GM19351 (cell line): ENCODE data around the gene MARK3.
"Not testable (repeated sequence)": the region's sequence is repeated elsewhere in the genome, so short reads cannot be mapped to it uniquely, and the experiment has no call there.

ENCODE experiments used
- ATAC-seq: cut with Tn5 transposase; IDR thresholded peaks from one replicate; pipeline ENCODE4 v1.9.1; 2021; ENCODE audit warnings: mild to moderate bottlenecking, moderate library complexity; ENCODE audit not compliant: unreplicated experiment

MARK3 gene

DNA sequence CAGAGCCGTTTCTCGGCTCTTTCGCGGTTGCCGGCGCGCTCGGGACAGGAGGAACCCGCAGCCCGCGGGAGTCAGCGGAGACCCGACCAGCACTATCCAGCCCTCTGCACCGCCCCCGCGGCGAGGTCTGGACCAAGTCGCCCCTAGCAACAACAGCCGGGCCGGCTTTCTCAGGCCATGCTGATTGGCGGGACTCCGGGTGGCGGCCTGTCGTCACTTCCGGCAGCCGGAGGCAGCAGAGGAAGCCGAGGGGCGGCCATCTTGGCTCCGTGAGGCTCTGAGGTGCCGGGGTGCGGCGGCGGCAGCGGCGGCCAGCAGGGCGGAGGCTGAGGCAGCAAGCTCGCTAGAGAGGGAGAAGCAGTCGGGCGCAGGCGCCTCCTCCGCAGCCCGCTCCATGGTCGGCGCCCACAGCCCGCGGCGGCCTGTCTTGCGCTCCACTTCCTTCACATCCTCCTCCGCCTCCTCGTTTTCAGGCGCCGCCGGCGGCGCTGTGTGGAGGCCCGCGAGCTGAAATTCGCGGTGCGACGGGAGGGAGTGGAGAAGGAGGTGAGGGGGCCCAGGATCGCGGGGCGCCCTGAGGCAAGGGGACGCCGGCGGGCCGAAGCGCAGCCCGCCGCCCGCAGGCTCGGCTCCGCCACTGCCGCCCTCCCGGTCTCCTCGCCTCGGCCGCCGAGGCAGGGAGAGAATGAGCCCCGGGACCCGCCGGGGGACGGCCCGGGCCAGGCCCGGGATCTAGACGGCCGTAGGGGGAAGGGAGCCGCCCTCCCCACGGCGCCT is at the start of gene MARK3:
MARK3 (plus strand) TSS at position 264 of the 777 bp plus-strand sequence. CDS start 615 bp downstream, outside the sequence.
- ATAC-seq = peak; percentile 92

DNA sequence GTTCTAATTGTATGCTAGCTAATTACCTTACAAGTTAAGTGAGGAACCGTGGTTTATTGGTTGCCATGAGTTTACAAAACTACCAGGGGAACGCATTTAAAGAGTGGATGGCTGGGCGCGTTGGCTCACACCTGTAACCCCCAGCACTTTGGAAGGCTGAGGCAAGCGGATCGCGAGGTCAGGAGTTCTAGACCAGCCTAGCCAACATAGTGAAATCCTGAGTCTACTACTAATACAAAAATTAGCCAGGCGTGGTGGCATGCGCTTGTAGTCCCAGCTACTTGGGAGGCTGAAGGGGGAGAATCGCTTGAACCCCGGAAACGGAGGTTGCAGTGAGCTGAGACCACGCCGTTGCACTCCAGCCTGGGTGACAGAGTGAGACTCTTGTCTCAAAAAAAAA is 49.0 kb upstream of the MARK3 start:
- no peak for ATAC-seq

DNA sequence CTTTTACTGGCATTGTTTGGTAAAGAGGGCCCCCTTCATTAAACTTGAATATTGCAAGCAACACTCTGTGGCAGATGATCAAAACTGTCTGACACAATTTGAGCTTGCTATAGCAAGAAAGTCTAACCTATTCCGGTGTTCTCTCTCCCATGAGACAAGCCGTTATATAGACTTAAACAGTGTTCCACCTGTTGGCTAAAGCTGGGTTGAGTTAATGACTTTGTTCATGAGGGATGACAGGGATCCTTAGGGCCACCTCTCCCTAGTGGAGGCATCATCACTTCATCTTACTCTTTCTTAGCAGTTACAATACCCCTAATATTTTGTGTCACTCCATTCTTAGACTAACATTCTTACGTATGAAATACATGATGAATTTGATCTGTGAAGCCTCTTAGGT is 47.4 kb upstream of the MARK3 start:
- no peak for ATAC-seq

DNA sequence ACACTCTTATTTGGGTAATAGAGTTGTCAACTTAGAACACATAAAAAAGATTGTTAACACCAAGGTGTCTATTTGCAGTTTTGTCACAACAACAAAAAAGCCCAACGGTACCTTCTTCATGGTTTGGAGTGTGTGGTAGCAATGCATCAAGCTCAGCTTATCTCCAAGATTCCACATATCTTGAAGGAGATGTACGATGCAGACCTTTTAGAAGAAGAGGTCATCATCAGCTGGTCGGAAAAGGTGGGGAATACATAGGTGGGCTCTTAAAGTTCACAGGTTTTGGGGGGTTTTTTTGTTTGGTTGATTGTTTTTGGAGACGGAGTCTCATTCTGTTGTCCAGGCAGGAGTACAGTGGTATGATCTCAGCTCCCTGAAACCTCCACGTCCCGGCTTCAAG is 45.7 kb upstream of the MARK3 start:
- ATAC-seq = no peak

DNA sequence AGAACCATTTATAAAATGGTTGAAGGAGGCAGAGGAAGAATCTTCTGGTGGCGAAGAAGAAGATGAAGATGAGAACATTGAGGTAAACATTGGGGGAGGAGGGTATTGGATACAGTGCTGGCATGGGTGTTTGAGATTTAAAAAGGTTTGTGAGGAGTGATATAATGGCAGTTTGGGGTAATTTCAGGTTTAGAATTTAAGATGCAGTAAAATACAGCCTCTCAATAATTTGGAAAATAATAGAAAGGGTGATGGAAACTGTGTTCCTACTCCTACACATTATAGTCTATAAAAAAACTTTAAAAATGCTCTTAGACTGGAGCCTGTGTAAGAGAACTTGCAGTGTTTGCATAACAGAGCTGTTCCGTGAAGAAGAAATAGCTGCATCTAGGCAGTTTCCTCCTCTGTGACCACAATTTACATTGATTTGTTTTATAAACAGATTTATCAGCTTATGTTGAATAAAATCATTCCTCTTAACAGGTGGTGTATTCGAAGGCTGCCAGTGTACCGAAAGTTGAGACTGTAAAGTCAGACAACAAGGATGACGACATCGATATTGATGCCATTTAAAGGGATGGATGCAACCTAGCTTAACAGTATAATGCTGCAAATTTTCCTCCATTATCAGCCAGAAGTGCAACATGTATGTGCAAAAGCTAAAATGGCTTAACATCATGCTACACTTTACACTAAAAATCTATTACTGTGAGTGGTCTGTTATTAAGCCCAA is 44.6 kb upstream of the MARK3 start:
- ATAC-seq = no peak

DNA sequence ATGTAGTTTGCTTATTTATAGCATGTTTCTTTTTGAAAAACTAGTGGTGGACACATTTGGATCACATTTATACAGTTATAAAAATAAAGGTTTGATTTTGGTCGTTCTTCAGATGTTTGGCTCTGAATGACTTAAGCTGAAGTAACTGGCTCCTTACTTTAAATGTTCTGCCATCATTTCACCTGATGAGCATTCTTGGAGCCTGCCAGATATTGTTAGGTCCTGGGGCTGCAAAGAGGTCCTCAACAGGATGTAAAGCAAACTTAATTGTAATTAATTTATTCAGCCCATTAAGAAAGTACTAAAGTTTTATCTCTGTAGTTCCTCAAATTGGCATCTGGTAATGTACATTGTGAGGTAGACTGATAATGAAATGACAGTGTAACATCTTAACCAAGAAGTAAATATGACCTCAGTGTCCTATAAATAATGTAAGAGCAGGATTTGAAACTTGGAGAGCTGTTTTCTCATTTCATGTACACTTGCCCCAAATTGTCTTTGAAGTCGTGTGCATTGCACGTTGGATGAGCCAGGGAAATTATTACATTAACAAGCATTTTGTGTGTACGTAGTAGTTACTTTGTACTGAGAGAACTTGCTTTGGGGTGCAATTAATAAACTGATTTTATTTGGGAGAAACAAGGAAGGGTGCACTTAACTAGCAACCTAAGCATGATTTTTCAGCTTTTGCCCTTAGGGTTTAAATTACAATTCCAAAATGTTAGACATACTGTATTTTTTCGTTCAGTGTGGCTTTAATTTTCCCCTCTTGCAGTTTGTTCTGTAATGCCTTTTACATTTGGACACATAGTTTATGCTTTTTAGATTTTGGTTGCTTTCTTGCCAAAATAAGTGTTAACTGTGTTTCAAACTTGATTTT is 43.7 kb upstream of the MARK3 start:
- no peak for ATAC-seq

DNA sequence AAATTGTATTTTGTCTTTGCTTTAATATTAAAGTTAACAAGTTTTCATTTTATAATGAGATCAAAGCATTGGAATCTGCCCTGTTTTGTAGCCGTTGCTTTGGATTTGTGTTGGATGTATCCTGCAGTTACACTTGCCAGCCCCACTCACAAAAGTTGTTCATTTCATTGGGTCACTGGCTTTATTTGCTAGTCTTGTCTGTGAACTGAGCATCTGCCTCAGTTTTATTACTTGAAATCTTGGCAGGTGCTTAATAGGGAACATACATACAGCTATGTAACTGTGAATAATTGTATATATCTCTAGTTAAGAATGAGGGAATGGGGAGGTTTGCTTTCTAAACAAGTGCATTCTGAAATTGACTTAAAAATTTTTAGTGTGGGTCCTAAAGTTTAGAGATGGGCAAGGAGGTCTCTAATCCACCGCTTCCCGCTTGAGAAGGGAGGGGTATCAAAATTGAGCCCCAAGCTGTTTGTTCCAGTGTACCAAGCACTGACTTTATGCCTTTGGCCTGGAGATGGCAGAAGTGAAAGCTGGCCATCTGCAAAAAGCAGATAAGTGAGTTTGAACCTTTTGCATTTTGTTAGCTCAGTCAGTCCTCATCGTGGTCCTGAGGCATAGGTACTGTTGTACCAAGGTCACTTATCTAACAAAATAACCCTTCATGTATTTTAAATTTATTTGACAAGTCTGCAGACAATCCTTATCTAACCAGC is 41.9 kb upstream of the MARK3 start:
- ATAC-seq = no peak

DNA sequence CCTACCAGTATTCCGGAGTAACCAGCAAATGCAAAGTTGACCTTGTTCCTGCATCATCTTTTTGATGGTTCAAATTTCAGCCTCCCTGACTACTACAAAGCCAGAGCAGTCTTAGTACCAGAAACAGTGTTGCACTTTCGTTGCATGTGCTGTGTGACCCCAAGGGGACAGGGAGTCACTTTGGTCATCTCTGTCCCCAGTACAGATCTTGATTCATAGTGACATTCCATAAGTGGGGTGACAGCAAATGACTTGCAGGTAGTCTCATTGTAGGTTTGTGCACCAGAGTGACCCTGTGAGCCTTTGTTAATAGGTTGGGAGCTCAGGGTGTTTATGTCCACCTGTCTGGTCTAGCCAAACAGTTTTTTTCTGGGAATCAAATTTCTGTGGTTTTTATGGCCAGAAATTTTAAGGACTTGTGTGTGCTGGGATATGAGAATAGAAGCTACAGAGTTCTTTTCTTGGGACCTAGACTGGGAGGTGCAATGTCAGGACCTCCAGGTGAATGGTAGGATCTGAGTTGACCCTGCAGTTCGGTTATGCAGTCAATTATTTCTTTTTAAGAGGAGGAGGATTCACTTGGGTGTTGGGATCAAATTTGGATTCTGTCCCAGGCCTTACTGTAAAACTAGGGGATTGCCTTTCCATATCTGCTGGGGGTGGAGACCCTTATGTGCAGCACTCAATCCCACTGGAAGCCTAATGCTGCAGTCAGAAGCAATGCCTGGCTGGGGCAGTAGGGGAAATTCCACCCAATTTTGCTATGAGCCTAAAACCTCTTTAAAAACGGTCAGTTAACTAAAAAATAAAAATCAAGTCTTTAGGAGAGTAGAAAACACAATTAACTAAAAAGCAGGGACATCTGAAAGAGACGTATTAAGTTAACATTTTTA is 41.1 kb upstream of the MARK3 start:
- no peak for ATAC-seq

DNA sequence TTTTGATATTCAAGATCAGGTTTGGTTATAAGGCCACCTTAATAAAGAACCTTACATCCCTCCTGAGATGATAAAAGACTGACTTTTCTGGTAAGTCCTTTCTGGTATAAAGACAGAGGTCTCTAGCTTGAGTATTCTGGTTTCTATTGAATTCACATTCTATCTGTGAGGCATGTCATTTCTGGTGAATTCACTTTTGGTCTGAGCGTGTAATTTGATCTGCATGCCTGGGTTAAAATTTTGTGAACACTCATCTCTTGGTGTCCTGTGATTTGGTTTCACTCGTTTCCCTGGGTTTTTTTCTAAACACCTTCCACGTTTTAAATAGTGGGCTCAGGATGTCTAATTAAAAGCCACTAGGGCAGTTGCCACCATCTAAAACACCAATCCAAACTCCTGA is 38.9 kb upstream of the MARK3 start:
- ATAC-seq = no peak

DNA sequence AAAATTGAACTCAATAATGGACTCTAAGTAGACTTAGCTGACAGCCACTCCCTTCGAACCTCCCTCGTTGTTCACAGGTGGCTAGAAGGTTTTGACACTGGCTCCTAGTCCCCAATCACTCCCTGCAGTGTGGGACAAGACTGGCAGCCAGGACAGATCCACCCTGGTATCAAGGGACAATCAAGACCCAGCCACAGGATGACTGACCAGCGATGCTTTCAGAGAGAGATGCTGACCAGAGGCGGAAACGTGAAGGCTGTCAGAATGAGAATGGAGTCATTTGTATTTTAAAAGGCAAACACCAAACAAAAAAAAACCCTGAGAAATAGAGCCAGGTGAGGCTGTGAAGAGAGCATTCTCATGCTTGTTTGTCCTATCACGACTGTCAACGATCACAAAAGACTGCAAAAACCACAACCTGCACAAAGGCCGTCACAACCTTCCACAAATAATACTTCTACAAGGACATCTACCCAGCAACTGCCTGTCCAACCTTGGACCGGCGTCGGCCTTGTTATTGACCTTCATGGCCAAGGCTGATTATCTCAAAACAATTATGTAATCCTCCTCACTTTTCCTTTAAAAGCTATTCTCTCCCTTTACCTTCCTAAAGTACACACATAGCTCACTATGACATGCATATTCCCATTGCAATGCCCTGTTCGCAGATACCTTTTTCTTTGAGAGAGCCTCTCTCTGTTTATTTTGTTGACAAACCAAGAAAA is 38.0 kb upstream of the MARK3 start:
- no peak for ATAC-seq

DNA sequence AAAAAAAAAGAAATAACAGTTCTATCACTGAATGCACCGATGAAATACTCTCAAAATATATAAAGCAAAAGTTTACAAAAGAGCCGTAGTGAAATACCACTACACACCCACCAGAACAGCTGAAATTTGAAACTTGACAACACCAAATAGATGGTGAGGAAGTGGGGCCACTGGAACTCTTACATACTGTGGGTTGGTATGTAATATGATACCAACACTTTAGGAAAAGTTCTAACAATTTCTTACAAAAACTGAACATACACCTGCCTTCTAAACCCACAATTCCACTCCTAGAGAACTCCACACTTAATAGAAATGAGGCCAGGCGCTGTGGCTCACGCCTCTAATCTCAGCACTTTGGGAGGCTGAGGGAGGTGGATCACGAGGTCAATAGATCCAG is 37.1 kb upstream of the MARK3 start:
- no peak for ATAC-seq

DNA sequence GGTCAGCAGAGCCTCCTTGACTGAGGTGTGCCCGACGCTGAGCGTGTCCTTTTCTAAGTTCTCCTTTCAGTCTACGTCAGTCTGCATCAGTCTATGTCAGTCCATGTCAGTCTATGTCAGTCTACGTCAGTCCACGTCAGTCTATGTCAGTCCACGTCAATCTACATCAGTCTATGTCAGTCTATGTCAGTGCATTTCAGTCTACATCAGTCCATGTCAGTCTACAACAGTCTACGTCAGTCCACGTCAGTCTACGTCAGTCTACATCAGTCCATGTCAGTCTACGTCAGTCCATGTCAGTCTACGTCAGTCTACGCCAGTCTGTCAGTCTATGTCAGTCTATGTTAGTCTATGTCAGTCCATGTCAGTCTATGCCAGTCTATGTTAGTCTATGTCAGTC is 35.2 kb upstream of the MARK3 start:
- no peak for ATAC-seq

DNA sequence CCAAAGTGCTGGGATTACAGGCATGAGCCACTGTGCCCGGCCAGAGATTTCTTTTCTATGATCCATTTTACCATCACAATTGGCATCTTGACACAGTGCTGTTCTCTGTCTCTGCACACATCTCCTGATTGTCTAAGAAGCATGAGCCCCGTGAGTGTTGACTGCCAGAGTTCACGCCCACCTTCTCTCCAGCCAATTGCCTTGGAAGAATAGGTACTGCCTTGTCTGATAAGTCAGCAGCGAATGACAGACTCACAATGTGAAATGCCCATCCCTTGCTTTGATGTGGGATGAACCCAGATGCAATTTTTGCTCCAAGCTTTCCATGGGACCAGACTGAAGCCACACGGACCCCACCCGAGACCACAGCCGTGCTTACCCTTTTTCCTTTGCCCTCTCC is 31.9 kb upstream of the MARK3 start:
- no peak for ATAC-seq

DNA sequence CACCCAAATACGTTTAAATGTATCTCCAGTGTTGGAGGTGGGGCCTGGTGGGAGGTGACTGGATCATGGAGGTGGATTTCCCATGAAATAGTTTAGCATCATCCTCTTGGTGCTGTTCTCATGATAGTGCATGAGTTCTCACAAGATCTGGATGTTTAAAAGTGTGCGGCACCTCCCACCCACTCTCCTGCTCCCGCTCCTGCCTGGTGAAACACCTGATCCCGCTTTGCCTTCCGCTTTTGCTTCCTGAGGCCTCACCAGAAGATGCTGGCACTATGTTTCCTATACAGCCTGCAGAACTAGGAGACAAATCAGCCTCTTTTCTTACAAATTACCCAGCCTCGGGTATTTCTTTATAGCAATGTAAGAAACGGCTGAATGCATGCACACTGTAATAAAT is 31.1 kb upstream of the MARK3 start:
- no peak for ATAC-seq

DNA sequence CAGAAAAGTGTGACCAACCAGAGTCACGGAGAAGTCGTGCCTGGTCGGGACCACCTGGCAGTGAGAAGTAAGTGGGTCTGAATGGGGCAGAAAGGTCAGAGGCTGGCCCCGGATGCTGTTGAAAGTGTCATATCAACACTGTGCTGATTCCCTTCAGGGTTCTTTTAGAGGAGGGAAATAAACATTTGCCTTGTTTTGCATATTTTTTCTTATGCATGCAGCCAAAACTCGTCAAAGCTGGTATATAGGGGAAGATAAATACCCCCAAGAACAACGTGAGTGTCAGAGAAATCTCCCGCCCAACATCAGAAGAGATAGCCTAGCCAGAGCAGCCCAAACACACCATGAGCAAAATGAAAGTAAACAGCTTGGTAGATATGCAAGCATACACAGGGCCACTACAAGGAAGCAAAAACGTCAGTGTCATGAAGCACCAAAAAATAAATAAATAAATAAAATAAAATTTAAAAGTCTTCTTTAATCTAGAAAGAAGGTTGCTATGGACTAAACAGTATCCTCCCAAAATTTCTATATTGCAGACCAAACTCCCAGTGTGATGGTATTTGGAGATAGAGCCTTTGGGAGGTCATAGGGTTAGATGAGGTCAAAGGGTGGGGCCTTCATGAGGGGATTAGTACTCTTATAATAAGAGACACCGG is 29.1 kb upstream of the MARK3 start:
- no peak for ATAC-seq

DNA sequence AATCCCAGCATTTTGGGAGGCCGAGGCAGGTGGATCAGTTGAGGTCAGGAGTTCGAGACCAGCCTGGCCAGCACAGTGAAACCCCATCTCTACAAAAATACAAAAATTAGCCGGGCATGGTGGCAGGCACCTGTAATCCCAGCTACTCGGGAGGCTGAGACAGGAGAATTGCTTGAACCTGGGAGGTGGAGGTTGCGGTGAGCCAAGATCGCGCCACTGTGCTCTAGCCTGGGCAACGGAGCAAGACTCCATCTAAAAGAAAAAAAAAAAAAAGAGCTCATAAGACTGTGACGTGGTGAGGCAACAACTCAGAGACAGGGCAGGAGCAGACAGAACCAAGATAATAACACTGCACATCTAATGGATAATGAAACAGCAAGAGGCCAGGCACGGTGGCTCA is 27.7 kb upstream of the MARK3 start:
- not testable (repeated sequence) for ATAC-seq

DNA sequence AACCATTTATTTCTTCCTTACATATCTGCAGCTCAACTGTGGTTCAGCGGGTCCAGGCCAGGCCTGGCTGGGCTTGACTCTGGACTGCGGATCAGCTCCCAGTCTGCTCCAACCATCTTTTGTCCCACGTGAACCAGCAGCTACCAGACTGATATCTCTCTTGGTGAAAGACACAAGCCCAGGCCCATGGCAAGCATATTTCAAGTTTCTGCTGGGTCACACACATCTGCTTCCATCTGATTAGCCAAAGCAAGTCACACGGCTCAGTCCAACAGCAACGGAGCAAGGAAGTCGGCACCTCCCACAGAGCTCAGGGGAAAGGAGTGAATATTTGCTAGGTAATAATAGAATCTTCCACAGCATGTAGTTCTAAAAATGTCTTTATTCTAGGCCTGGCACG is 24.7 kb upstream of the MARK3 start:
- no peak for ATAC-seq

DNA sequence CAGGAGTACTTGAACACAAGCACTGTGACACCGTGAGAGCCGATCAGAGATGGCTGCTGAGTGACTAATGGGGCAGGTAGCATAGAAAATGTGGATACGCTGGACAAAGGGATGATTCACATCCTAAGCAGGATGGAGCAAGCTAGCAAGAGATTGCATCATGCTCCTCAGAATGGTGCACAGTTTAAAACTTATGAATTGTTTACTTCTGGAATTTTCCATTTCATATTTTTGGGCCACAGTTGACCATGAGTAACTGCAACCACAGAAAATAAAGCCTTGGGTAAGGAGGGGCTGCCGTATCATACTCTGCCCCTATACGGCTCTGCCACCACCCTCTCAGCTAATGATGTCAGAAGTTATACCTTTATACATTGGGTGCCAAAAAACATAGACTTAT is 23.3 kb upstream of the MARK3 start:
- ATAC-seq = no peak

DNA sequence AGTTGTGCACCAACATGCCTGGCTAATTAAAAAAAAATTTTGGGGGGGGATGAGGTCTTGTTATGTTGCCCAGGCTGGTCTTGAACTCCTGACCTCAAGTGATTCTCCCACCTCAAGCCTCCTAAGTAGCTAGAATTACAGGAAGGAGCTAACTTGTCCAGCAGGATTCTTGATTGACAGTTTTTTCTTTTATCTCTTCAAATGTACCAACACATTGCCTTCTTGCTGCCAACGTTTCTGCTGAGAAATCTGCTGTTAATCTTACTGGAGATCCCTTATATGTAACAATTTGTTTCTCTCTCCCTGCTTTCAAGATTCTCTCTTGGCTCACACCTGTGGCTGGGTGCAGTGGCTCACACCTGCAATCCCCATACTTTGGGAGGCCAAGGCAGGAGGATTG is 22.4 kb upstream of the MARK3 start:
- no peak for ATAC-seq
